ENCODE results near the gene ICOS.

Gene ICOS, protein sequence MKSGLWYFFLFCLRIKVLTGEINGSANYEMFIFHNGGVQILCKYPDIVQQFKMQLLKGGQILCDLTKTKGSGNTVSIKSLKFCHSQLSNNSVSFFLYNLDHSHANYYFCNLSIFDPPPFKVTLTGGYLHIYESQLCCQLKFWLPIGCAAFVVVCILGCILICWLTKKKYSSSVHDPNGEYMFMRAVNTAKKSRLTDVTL

DNA sequence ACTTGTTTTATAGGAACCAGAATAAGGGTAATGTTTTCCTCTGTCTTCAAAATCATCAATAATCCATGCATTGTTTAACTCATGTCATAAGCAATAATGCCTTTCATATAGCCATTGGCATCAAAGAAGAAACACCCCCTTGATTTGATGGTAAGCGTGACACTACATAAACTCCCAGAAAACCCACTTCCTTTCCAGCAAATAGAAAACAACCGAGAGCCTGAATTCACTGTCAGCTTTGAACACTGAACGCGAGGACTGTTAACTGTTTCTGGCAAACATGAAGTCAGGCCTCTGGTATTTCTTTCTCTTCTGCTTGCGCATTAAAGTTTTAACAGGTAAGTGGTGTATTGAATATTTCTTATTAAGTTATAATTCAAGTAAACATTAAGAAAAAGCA, at the start of gene ICOS:
Gene ICOS, plus strand, starts transcription at position 229 of the 400 bp plus-strand sequence. Its CDS starts 52 bp downstream, at position 281.
- DNase-seq = no peak

DNA sequence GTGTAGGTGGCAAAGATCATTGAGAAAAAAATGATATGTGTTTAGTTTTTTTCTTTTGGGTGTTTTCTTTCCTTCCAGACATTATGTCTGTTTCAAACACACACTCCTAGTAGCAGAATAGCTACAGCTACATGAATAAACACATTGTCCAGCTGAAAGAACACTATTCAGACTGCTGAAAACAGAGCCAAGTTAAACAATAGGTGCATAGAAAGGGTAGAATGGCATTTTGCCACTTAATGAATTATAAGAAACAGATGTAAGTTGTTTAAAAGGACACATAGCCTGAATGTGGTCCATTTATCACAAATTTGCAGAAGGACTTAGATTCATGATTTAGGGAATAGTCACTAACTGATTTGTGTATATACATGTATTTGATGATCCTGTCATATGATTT, 48.9 kb upstream of the ICOS start:
- DNase-seq = no peak

DNA sequence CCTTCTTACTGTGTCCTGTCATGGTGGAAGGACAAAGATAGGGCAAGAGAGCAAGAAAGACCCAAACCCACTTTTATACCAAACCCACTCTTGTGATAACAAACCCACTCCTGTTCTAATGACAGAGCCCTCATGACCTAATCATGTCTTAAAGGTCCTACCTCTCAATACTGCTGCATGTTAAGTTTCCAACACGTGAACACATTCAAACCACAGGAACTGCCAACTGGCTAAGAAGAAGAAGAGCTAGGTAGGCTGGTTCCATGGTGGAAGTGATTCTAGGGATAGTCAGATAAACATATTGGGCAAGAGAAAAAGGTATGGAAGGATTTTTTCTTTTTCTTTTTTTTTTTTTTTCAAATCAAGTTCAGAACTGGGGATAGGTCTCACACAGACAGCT, 47.0 kb upstream of the ICOS start:
- DNase-seq = no peak

GRCh38 chr2:203889944-203890343, 46.6 kb upstream of the ICOS start:
- no peak for DNase-seq

- no peak for DNase-seq
Observed at GRCh38 chr2:203890733-203891132, 45.8 kb upstream of the ICOS start.

- DNase-seq = peak; percentile 89
Observed at GRCh38 chr2:203891474-203891873, 45.1 kb upstream of the ICOS start.

DNA sequence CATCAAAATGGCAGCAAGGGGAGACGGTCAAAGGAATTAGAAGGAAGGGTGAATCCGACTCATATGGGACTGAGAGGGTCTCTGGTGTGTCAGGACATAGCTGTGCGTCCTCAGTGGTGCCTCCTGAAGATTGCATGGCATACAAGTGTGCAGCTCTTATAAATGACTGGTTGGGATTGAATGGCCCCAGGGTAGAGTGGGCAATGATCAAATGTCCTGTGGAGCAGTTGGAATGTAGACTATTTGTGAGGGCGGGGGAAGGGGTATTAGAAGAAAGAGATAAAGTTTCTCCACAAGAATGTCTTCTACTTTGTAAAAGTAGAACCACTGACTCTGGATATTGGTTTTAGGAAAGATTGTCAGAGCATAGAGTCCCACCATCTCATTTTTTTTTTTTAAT, 44.4 kb upstream of the ICOS start:
- DNase-seq = no peak

DNA sequence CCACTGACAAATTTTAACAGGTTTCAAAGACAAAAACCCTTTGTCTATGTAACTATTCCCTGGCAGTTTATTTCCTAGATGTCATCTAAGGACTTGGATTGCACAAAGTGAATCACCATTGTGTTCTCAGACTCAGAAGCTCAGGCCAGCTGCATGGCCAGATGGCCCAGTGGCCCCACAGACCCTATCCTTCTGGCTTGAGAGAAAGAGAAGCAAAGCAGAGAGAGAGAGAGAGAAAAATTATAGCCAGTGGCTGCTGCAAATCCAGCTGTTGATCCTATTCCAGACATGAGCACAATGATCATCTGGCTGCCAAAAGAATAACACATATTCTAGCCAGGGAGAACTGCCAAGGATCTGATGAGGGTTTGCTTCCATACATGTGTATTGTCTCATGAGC, 43.2 kb upstream of the ICOS start:
- DNase-seq = no peak

DNA sequence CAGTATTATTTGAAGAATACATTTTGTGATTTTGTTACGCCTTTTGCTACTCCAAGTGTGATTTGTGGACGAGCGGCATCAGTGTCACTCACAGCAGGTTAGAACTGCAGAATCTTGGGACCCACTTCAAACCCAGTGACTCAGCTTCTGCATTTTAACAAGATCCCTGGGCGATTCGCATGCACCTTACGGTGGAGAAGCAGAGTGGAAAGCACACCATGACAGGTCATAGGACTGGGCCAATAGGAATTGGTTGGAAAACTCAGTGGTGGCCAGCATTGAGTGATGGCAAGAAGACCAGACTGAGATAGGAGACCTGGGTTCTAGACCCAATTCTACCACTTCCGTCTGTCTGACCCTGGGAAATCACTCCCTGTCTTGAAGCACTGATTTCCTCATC, 42.7 kb upstream of the ICOS start:
- no peak for DNase-seq

- DNase-seq = no peak
Observed at GRCh38 chr2:203894262-203894661, 42.3 kb upstream of the ICOS start.

- peak; percentile 87 for DNase-seq
Observed at GRCh38 chr2:203897544-203897943, 39.0 kb upstream of the ICOS start.

GRCh38 chr2:203898657-203899056, 37.9 kb upstream of the ICOS start:
- DNase-seq = no peak

- DNase-seq = no peak
Observed at GRCh38 chr2:203900253-203900652, 36.3 kb upstream of the ICOS start.

GRCh38 chr2:203904022-203904421, 32.5 kb upstream of the ICOS start:
- DNase-seq = no peak

GRCh38 chr2:203905656-203906055, 30.9 kb upstream of the ICOS start:
- DNase-seq = no peak

DNA sequence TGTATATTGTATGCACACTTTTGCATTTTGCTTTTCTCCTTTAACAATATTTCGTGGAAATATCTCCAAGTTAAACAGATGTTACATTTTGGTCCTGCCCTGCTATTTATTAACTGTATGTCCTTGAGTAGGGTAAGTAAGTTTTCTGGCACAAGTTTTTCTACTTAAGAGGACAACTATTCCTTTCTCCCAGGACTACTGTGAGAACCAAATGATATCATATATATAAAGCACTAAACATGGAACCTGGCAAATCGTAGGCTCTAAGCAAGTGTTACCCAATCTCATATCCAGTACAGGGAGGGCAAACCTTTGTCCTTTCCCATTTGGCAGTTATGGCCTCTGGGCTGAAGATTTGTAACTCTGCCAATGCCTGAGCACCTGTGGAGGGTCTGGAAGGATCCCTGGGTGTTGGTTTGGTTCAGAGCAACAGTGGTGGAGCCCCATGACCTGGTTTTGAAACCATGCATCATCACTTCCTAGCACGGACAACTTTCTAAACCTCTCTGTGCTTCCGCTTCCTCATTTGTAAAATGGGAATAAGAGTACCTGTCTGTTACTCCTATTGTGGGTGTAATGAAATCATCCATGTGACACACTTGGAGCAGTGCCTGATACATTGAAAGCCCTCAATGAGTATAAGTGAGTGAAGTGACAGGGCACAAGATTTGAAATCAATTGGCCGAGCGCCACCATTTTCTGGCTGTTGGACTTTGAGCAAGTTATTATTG, 28.3 kb upstream of the ICOS start:
- peak; percentile 77 for DNase-seq

- no peak for DNase-seq
Observed at GRCh38 chr2:203908797-203909185, 27.8 kb upstream of the ICOS start.

GRCh38 chr2:203909261-203909967, 27.1 kb upstream of the ICOS start:
- DNase-seq = peak; percentile 84

DNA sequence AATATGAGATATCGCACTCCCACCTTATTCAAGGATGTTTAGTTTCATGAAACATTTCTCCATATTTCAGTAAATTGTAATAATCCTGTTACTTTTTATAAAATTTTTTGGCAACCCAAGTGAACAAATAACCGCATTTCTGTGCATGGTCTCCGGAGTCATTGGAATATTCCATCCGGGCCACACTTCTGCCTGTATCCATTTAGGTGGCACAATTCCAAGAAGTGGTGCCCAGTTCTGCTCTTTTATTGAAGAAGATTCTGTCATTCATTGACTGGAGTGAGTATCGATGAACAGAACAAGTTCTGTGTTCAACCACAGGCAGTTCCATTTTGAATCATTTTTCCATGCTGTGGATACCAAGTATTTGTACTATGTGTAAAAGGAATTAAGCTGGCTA, 26.6 kb upstream of the ICOS start:
- DNase-seq = no peak

- no peak for DNase-seq
Observed at GRCh38 chr2:203913947-203914346, 22.6 kb upstream of the ICOS start.

DNA sequence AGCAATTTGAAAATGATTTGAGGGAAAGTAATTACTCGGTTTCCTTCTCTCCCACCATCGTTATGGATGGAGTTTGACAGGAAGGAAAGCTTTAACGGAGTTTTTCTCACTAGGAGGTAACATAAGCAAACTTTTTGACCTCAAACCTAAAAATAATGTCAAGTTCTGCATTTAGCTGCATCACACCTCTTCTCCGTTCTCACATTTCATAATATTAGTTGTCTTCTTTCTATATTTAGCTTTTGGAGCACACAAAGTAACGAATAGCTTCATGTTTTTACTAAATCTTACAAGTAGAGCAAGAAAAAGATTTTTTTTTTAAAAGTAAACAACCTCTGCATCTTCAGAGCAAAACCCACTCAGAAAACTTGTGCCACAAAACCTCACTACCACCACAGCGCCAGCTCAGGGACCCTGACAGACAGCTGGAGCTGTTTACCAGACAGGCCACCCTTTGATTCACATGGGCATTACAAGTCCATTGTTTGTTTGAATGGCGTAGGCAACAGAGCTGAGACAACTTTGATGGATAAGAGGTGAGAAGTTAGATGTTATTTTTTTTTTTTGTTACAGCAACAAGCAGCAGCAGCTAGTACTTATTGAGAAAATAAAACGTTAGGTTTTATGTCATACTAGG, 21.9 kb upstream of the ICOS start:
- DNase-seq = peak; percentile 42

DNA sequence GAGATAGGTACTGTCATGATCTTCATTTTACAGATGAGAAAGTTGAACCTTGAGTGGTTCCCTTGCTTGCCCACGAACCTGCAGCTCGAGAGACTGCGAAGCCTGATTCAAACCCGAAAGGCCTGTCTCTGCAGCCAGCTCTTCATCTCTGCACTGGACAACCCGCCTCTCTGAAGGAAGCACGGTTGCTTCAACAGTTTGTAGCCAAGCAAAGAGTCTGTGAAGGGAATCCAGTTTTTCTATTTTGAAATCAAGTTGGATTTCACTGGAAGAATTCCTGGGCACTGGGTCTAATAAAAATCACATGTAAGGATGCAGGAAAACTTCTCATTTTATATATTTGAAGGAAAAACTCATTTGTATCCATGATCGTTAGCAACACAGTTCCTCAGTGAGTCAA, 21.3 kb upstream of the ICOS start:
- DNase-seq = no peak

GRCh38 chr2:203916756-203917155, 19.8 kb upstream of the ICOS start:
- DNase-seq = no peak

DNA sequence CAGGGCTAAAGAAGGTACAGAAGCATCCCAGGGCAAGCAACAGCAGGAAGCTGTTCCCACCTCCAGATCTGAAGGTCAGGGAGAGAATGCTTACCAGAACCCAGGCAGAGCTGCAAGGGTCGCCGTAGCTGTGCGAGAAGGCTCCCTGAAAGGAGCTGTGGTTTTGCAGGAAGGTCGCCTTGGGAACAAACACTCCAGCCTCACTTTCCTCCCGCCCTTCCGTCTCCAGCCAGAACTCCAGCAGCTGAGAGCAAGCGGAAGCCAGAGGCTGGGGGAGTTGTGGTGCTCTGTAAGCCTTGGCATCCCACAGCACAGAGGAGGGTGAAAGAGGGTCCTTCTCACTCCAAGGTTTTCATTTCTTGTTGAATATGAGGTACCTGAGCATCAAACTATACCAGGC, 18.3 kb upstream of the ICOS start:
- DNase-seq = no peak
